ENCODE measurements around the gene PIK3R2.
A peak's percentile ranks its signal among the peaks of the same experiment; 100 is the strongest.
"Not testable (repeated sequence)": the region's sequence is repeated elsewhere in the genome, so short reads cannot be mapped to it uniquely, and the experiment has no call there.

PIK3R2 gene

GRCh38 chr19:18156268-18156667, 3.3 kb downstream of the PIK3R2 start:
- no peak for DNase-seq

- DNase-seq = peak; percentile 59
Measured at GRCh38 chr19:18156841-18157464, 4.0 kb downstream of the PIK3R2 start.

GRCh38 chr19:18157465-18158063, 4.6 kb downstream of the PIK3R2 start:
- DNase-seq = no peak

GRCh38 chr19:18158467-18158866, 5.5 kb downstream of the PIK3R2 start:
- no peak for DNase-seq

- DNase-seq = not testable (repeated sequence)
Measured at GRCh38 chr19:18159059-18159616, 6.2 kb downstream of the PIK3R2 start.

- no peak for DNase-seq
Measured at GRCh38 chr19:18159810-18160209, 6.8 kb downstream of the PIK3R2 start.

- DNase-seq = no peak
Measured at GRCh38 chr19:18160493-18160970, 7.6 kb downstream of the PIK3R2 start.

GRCh38 chr19:18160971-18161635, 8.1 kb downstream of the PIK3R2 start:
- DNase-seq = peak; percentile 73

GRCh38 chr19:18161636-18162002, 8.7 kb downstream of the PIK3R2 start:
- no peak for DNase-seq

- no peak for DNase-seq
Measured at GRCh38 chr19:18164072-18164471, 11.1 kb downstream of the PIK3R2 start.

- no peak for DNase-seq
Measured at GRCh38 chr19:18165794-18166544, 13.0 kb downstream of the PIK3R2 start.

GRCh38 chr19:18167011-18167410, 14.0 kb downstream of the PIK3R2 start:
- no peak for DNase-seq

- DNase-seq = peak; percentile 79
Measured at GRCh38 chr19:18167975-18168645, 15.1 kb downstream of the PIK3R2 start.

- DNase-seq = no peak
Measured at GRCh38 chr19:18168673-18169381, 15.9 kb downstream of the PIK3R2 start.

- DNase-seq = no peak
Measured at GRCh38 chr19:18170714-18171255, 17.8 kb downstream of the PIK3R2 start.

GRCh38 chr19:18171605-18172327, 18.8 kb downstream of the PIK3R2 start:
- DNase-seq = no peak

- no peak for DNase-seq
Measured at GRCh38 chr19:18172331-18173053, 19.5 kb downstream of the PIK3R2 start.

GRCh38 chr19:18173054-18173571, 20.1 kb downstream of the PIK3R2 start:
- DNase-seq = no peak

- DNase-seq = peak; percentile 87
Measured at GRCh38 chr19:18173572-18174288, 20.8 kb downstream of the PIK3R2 start, which contains the start of gene IFI30. Gene IFI30 (plus strand): TSS chr19:18173813. CDS start chr19:18173842, 29 bp downstream.

All from NCI-H82 (cell line).